ENCODE measurements around the gene SMIM28.

SMIM28 gene

GRCh38 chr6:138374815-138375214 lies 2.9 kb upstream of the SMIM28 start:
- DNase-seq = no peak

DNA sequence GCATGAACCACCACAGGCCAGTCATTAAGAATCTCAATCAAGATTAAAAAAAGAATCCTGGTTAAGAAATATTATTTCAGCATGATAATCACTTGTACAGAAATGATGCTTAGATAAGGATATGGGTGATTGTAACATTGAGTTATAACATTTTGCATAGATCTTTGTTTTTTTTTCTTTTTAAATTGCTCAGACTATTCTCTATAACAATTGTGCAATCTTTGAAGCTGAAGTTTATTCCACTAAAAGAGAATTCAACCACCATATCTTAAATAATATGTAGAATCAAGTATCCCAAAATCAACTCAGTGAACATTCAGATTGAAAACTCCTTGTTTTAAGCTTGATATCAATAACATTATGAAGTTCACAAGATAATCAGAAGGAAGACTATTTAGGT lies 663 bp upstream of the SMIM28 start:
- no peak for DNase-seq

DNA sequence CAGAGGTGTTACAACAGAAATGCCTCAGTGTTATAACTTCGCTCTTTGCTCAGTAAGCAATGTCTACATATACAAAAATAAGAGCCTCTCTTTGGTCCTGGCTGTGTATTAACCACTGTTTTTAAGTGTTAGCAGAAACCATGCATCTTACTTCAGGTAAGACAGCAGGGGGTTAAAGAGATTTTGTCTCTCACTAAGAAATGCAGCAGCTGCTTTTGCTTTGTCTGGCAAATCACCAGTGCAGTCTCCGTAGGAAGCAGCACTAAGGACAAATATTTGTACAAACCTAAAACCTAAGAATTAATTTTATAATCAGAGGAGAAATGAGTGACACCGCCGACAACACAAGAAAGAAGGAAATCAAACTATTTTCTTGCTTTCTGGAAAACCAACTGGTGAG lies 758 bp downstream of the SMIM28 start:
- peak; percentile 31 for DNase-seq

DNA sequence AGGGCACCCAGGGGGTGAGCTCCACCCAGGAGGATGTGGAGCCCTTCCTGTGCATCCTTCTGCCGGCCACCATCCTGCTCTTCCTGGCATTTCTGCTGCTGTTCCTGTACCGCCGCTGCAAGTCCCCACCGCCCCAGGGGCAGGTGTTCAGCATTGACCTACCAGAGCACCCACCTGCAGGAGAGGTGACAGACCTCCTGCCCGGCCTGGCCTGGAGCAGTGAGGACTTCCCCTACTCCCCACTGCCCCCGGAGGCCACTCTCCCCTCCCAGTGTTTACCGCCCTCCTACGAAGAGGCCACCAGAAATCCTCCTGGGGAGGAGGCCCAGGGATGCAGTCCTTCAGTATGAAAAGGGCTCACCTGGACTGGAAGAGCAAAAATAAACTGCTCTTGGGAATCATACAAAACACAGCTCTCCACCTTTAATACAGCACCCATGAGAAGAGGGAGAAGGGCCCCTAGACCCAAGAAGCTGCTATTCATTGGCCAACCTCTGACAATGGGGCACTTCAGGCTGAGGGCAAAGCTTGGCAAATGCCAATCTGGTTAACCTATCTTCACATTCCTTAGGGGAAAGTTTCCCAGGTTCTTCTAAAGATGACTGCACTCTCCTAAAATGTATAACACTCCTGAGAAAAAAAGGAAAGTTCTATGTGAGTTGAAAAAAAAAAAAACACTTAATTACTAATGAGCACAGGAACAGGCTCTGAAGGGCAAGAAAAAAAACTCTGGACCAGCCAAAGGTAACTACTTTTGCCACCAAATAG lies 5.0 kb downstream of the SMIM28 start:
- no peak for DNase-seq

DNA sequence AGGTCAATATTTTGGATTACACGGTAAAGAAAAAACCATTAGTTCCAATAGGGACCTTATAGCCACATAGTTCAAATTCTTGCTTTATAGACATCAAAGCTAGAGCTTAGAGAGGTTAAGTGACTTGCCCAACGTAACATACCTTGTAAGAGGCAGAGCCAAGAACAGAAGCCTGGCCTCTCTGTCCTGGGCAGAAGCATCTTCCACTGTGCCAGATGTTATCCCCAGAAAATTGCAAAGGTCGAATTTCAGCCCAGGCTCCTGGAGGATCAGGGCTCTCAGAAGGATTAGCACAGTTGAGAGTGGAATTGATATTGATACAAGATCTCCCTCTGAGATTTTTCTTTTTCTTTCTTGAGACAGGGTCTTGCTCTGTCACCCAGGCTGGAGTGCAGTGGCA lies 6.1 kb downstream of the SMIM28 start:
- DNase-seq = no peak

- DNase-seq = no peak
Observed at GRCh38 chr6:138386897-138387296, 9.2 kb downstream of the SMIM28 start.

DNA sequence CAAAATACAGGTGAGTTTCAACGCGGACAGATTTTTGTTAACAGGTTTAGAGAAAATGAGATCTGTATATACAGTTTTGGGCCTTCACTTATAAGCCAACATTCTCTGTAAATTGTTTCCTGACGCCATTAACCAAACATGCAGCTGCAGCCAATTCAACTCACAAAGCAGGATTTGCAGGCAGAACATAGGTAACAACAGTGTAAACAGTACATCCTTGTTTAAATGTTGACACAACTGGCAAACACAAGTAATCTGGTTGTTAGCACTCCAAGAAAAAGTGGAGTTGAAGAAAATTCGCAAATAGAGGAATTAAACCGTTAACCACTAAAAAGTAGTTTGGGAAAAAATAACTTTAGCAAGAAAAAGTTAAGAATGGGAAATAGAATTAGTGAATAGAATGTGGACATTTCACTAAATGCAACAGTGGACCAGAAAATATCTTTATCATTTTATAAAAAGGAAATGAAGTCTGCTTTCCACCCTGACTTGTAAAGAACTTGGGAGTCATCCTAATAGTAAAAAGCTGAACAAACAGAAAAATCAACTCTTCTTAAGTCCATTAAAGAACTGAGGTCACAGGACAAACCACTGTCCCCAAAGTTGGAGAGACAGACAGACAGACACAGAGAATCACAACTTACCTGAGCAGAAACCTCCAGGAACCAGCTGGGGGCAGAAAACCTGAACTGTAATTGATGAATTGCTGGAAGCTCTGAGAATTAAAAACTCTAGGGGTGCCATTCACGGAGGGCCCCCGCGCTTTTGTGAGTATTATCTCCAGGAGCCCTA lies 10.1 kb downstream of the SMIM28 start:
- peak; percentile 84 for DNase-seq

DNA sequence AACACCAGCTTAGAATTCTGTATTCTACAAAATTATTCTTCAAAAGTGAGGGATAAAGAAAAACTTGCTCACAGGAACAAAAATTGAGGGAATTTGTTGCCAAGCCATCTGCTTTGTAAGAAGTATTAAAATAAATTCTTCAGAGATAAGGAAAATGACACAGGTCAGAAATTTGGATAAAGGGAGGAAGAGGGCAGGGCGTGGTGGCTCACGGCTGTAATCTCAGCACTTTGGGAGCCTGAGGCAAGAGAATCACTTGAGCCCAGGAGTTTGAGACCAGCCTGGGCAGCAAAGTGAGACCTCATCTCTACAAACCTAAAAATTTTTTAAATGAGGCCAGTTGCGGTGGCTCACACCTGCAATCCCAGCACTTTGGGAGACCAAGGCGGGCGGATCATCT lies 11.8 kb downstream of the SMIM28 start:
- no peak for DNase-seq

GRCh38 chr6:138393871-138394783 lies 16.4 kb downstream of the SMIM28 start:
- DNase-seq = no peak

DNA sequence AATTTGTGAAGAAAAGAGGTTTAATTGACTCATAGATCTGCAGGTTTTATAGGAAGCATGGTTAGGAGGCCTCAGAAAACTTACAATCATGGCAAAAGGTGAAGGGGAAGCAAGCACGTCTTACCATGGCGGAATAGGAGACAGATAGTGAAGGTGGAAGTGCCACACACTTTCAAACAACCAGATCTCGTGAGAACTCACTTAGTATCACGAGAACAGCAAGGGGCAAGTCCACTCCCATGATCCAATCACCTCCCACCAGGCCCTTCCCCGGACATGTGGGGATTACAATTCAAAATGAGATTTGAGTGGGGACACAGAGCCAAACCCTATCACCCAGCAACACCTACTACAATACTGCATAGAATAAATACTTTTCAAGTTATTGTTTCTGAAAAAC lies 19.0 kb downstream of the SMIM28 start:
- no peak for DNase-seq

- no peak for DNase-seq
Observed at GRCh38 chr6:138397128-138398122, 19.7 kb downstream of the SMIM28 start.

DNA sequence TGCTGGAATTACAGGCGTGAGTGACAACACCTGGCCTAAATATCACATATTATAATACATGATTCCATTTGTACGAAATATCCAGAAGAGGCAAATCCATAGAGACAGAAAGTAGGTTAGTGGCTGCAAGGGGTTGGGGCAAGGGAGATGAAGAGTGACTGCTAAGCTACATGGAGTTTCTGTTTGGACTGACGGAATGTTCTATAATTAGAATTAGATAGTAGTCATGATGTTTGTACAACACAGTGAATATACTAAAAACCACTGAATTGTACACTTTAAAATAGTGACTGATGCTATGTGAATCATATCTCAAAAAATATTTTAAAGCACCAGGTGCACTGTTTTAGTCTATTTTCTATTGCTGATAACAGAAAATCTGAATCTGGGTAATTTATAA lies 22.6 kb downstream of the SMIM28 start:
- no peak for DNase-seq

- no peak for DNase-seq
Observed at GRCh38 chr6:138401960-138402837, 24.5 kb downstream of the SMIM28 start.

DNA sequence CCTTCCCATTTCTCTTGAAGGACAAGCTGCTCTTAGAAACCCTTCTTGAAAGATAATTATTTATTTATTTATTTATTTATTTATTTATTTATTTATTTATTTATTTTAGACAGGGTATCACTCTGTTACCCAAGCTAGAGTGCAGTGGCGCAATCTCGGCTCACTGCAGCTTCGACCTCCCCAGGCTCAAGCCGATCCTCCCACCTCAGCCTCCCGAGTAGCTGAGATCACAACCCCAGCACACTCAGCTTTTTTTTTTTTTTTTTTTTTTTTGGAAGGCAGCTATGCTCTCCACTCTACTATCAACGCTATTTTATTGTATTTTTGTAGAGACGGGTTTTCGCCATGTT lies 25.1 kb downstream of the SMIM28 start:
- DNase-seq = no peak

DNA sequence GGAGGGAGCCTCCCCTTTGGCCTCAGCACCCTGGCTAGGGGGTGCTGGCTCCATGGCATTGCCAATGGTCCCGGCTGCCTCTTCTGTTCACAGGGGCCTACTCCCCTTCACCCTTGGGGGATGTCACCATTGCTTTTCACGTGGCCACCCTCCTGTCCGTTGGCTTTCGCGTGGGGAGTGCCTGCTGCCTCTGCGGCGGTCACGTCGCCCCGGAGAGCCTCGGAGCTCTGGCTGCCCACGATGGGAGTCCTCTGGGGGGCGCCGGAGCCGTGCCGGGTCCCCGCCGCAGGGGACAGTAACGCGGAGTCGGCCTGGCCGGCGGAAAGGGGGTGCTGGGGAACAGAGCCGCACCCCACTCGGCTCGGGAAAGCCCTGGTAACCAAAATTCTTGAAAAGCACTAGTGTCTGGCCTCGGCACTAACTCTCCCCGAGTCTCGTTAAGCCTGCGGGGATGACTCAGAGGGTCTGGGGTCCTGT lies 25.7 kb downstream of the SMIM28 start:
- no peak for DNase-seq

DNA sequence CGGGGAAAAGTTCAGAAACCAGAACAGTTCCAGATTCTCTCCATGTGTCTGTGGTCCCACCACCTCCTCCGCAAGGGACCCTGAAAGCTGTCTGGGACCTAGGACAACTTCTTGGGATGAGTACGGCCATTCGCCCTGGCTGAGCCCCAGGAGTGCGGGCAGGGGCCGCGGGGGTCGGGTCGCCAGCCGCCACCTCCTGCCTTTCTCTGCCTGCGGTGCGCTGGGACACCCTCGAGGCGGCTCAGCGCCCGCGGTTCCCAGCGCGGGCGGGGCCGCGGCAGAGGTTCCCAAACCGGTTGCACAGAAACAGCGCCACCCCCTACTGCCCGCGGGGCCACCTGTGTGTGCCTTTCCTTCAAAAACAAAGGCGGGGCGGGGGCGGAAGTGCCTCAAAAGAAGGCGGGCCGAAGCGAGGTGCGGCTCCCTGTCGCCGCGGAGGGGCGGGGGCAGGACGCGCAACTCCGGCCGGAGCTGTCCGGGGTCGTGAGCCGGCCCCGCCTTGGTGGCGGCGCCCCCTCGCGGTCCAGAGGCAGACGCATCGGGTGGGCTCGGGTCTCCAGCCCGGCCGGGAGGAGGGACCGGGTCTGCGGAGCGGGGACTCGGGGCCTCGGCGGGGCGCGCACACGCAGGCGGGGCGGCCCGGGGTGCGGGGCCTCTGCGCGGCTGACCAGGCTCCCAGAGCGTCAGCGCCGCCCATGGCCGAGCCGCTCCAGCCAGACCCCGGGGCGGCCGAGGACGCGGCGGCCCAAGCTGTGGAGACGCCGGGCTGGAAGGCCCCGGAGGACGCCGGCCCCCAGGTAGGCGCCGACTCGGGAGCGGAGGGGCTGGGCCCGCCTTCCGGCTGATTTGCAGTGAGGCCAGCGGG lies 26.3 kb downstream of the SMIM28 start, which contains the start of gene HEBP2:
TSS of gene HEBP2 (plus strand) at position 423 of the 865 bp plus-strand sequence. CDS start at position 696, 273 bp downstream.
- peak; percentile 83 for DNase-seq

- DNase-seq = no peak
Observed at GRCh38 chr6:138404666-138405337, 27.1 kb downstream of the SMIM28 start.

DNA sequence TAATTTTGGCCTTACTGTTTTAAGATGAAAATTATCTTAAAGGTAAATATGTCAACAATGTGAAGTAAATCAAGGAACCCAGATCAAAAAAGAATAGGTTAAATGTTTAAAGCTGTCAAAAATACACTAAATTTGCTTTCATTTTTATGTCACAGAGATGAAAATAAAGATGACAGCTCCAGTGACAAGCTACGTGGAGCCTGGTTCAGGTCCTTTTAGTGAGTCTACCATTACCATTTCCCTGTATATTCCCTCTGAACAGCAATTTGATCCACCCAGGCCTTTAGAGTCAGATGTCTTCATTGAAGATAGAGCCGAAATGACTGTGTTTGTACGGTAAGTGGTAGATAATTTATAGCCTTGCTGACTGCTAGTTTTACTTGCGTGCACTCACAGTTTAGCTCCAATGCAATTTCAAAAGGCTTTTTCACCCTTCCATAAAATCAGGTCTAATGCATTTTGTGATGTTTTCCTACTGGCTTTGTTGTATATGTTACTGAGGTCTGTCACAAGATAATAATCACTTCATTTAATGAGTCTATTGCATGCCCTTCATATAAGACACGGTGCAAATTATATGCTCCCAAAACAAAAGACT lies 28.2 kb downstream of the SMIM28 start:
- peak; percentile 24 for DNase-seq

GRCh38 chr6:138406443-138406842 lies 28.7 kb downstream of the SMIM28 start:
- DNase-seq = no peak
